GM19395 (cell line): ENCODE results near the gene DHDH.

Source experiments
- ATAC-seq: cut with Tn5 transposase; IDR thresholded peaks from one replicate; pipeline ENCODE4 v1.9.1; 2021; ENCODE audit warnings: mild to moderate bottlenecking, moderate library complexity; ENCODE audit not compliant: unreplicated experiment

Gene DHDH

GRCh38 chr19:48989701-48990291, 56.3 kb downstream of the DHDH start:
- no peak for ATAC-seq

- ATAC-seq: no peak
Observed at GRCh38 chr19:48990400-48990799, 56.9 kb downstream of the DHDH start.

GRCh38 chr19:48991011-48991609, 57.6 kb downstream of the DHDH start:
- no peak for ATAC-seq

GRCh38 chr19:48991873-48992580, 58.5 kb downstream of the DHDH start:
- ATAC-seq: no peak

GRCh38 chr19:48992581-48993174, 59.2 kb downstream of the DHDH start:
- peak; percentile 13 for ATAC-seq

- peak; percentile 87 for ATAC-seq
Observed at GRCh38 chr19:48993175-48994034, 59.9 kb downstream of the DHDH start, which contains the start of the genes GYS1 and RUVBL2. Gene GYS1, minus strand, starts transcription at chr19:48993309. Its CDS starts 197 bp downstream, at chr19:48993112. Gene RUVBL2, plus strand, starts transcription at chr19:48993887. Its CDS starts 25 bp downstream, at chr19:48993912.

- no peak for ATAC-seq
Observed at GRCh38 chr19:48994035-48994386, 60.5 kb downstream of the DHDH start.
